Neural cell (in vitro differentiated cells): Measurements from ENCODE around the gene PLA2G2C.

ENCODE experiments used
- CTCF ChIP-seq: fragments of 450-650 bp; IDR thresholded peaks from 2 replicates; pipeline ENCODE4 v1.5.1; 2014; ENCODE audit warnings: antibody characterized with exemption, mild to moderate bottlenecking, moderate library complexity; ENCODE audit not compliant: poor library complexity, severe bottlenecking
- EZH2 ChIP-seq: fragments of 200-600, 300-800 bp; shearing (Covaris generic), sonication (generic); IDR thresholded peaks from 2 replicates; pipeline ENCODE4 v1.6.1; 2014; ENCODE audit warnings: antibody characterized with exemption, low read length, borderline replicate concordance, mild to moderate bottlenecking; ENCODE audit not compliant: insufficient read depth, poor library complexity, severe bottlenecking
- MXI1 ChIP-seq: fragments of 450-650 bp; conservative IDR thresholded peaks from 2 replicates; pipeline ENCODE4 v1.6.1; 2014; ENCODE audit warnings: antibody characterized with exemption, mild to moderate bottlenecking; ENCODE audit not compliant: poor library complexity, severe bottlenecking
- POLR2AphosphoS5 ChIP-seq: IDR thresholded peaks from 2 replicates; pipeline ENCODE4 v1.6.1; 2012
- RAD21 ChIP-seq: fragments of 450-650 bp; conservative IDR thresholded peaks from 2 replicates; pipeline ENCODE4 v1.6.1; 2014; ENCODE audit warnings: antibody characterized with exemption, mild to moderate bottlenecking, moderate library complexity
- REST ChIP-seq: IDR thresholded peaks from 2 replicates; pipeline ENCODE4 v1.6.1; 2012; ENCODE audit warnings: borderline replicate concordance
- SMC3 ChIP-seq: fragments of 450-650 bp; conservative IDR thresholded peaks from 2 replicates; pipeline ENCODE4 v1.6.1; 2014; ENCODE audit warnings: antibody characterized with exemption, mild to moderate bottlenecking, moderate library complexity; ENCODE audit not compliant: poor library complexity
- TAF1 ChIP-seq: IDR thresholded peaks from 2 replicates; pipeline ENCODE4 v1.6.1; 2012; ENCODE audit warnings: low read depth

GRCh38 chr1:20124456-20125057 lies 61.8 kb downstream of the PLA2G2C start:
- TF ChIP-seq CTCF, result no peak
- TF ChIP-seq EZH2, result no peak
- TF ChIP-seq REST, result no peak
- no peak for TF ChIP-seq MXI1
- TF ChIP-seq POLR2AphosphoS5, result no peak
- TF ChIP-seq SMC3, result no peak
- TF ChIP-seq RAD21, result no peak
- TF ChIP-seq TAF1, result no peak
